Stimulated activated CD4-positive, alpha-beta T cell treated with anti-CD3 and anti-CD28 coated beads, TNF-alpha, amount 100 ng/mL, for 48 hours (primary cell): ENCODE measurements around the gene CPHXL2.

Experiments
- DNase-seq, 3 donors: peaks; one replicate each; pipeline ENCODE4 v3.0.0-alpha.2; 2020; ENCODE audit warnings: low read depth in 3 of 3

CPHXL2 gene

GRCh38 chr16:75676909-75677308, at the start of gene CPHXL2:
Gene CPHXL2, minus strand, starts transcription at chr16:75677009. Its CDS starts 10 bp downstream, at chr16:75676999.
- no peak for DNase-seq

GRCh38 chr16:75726390-75726789, 49.6 kb upstream of the CPHXL2 start, which contains the start of gene CPHXL:
Gene CPHXL, minus strand, starts transcription at chr16:75726490. Its CDS starts 48 bp downstream, at chr16:75726442.
- DNase-seq, result no peak

- no peak for DNase-seq
These were observed 41.6 kb upstream of the CPHXL2 start for GRCh38 chr16:75718452-75718851.

GRCh38 chr16:75714661-75715060, 37.9 kb upstream of the CPHXL2 start:
- DNase-seq, result no peak

GRCh38 chr16:75710344-75710743, 33.5 kb upstream of the CPHXL2 start:
- no peak for DNase-seq

- DNase-seq, result no peak
These were observed 26.5 kb upstream of the CPHXL2 start for GRCh38 chr16:75703306-75703705.

- no peak for DNase-seq
These were observed 25.4 kb upstream of the CPHXL2 start for GRCh38 chr16:75702242-75702641.

- DNase-seq, result no peak
These were observed 24.6 kb upstream of the CPHXL2 start, which contains the start of gene DUXB for GRCh38 chr16:75701361-75701760. Gene DUXB, minus strand, starts transcription at chr16:75701461. Its CDS starts 43 bp downstream, at chr16:75701418.

- DNase-seq, result no peak
These were observed 20.8 kb upstream of the CPHXL2 start for GRCh38 chr16:75697571-75697970.

GRCh38 chr16:75695708-75696107, 18.9 kb upstream of the CPHXL2 start:
- DNase-seq, result no peak

GRCh38 chr16:75687361-75687760, 10.6 kb upstream of the CPHXL2 start:
- no peak for DNase-seq

GRCh38 chr16:75682308-75682707, 5.5 kb upstream of the CPHXL2 start:
- DNase-seq, result no peak

- DNase-seq, result no peak
These were observed 2.6 kb upstream of the CPHXL2 start for GRCh38 chr16:75679366-75679765.

- DNase-seq, result no peak
These were observed 9.3 kb downstream of the CPHXL2 start for GRCh38 chr16:75667503-75667902.

- no peak for DNase-seq
These were observed 16.0 kb downstream of the CPHXL2 start for GRCh38 chr16:75660726-75661302.

GRCh38 chr16:75660321-75660720, 16.5 kb downstream of the CPHXL2 start:
- no peak for DNase-seq

- DNase-seq, result no peak
These were observed 18.6 kb downstream of the CPHXL2 start for GRCh38 chr16:75658175-75658574.

- no peak for DNase-seq
These were observed 22.9 kb downstream of the CPHXL2 start for GRCh38 chr16:75653922-75654321.

- peak; percentile 74 to 87 (median 76) for DNase-seq
These were observed 28.3 kb downstream of the CPHXL2 start for GRCh38 chr16:75648265-75649076.

GRCh38 chr16:75647492-75648264, 29.1 kb downstream of the CPHXL2 start, which contains the start of the genes KARS1 and TERF2IP:
Gene KARS1, minus strand, starts transcription at chr16:75647665. Its CDS starts 26 bp downstream, at chr16:75647639.
Gene TERF2IP, plus strand, starts transcription at chr16:75647773. Its CDS starts 110 bp downstream, at chr16:75647883.
- DNase-seq, result peak; percentile 84 to 91 (median 85)

- DNase-seq, result no peak
These were observed 29.7 kb downstream of the CPHXL2 start for GRCh38 chr16:75647112-75647491.
